ENCODE measurements around the gene SSC5D. TPM values are rescaled to one million over a fixed set of nuclear protein-coding genes. Genes with fewer than 3 reads are reported as not detected.

Gene SSC5D
- total RNA-seq, 1 donor: 77.4 TPM

- Histone ChIP-seq H3K79me2 (ENCODE audit: insufficient read depth, low read length) (peaks cover 9% of the 10 kb centered on the region), H3K4me3 (ENCODE audit: insufficient read depth, low read length) (no peak overlapping the region), H3K9me3 (ENCODE audit: low read depth, low read length) (no peaks in the 10 kb centered on the region), H3K36me3 (ENCODE audit: insufficient read depth, low read length) (no peaks in the 10 kb centered on the region), H3K4me2 (ENCODE audit: insufficient read depth, low read length) (no peak overlapping the region), H3K4me1 (ENCODE audit: insufficient read depth, low read length) (peaks cover 32% of the 10 kb centered on the region), H4K20me1 (ENCODE audit: insufficient read depth, low read length) (no peaks in the 10 kb centered on the region), H3K27ac (ENCODE audit: low read depth, low read length) (peak overlapping the region; percentile 85), H3K27me3 (ENCODE audit: insufficient read depth, low read length) (no peaks in the 10 kb centered on the region), H2AFZ (ENCODE audit: low read length) (no peak overlapping the region)
- TF ChIP-seq CTCF (IDR thresholded peaks at IDR 0.05; ENCODE audit: extremely low read depth, low read depth, low read length): no peak
- peak; percentile 90 for DNase-seq (ENCODE audit: insufficient read length, low spot score, missing footprints)
These were observed 14.8 kb upstream of the SSC5D start for GRCh38 chr19:55473225-55474012.

DNA sequence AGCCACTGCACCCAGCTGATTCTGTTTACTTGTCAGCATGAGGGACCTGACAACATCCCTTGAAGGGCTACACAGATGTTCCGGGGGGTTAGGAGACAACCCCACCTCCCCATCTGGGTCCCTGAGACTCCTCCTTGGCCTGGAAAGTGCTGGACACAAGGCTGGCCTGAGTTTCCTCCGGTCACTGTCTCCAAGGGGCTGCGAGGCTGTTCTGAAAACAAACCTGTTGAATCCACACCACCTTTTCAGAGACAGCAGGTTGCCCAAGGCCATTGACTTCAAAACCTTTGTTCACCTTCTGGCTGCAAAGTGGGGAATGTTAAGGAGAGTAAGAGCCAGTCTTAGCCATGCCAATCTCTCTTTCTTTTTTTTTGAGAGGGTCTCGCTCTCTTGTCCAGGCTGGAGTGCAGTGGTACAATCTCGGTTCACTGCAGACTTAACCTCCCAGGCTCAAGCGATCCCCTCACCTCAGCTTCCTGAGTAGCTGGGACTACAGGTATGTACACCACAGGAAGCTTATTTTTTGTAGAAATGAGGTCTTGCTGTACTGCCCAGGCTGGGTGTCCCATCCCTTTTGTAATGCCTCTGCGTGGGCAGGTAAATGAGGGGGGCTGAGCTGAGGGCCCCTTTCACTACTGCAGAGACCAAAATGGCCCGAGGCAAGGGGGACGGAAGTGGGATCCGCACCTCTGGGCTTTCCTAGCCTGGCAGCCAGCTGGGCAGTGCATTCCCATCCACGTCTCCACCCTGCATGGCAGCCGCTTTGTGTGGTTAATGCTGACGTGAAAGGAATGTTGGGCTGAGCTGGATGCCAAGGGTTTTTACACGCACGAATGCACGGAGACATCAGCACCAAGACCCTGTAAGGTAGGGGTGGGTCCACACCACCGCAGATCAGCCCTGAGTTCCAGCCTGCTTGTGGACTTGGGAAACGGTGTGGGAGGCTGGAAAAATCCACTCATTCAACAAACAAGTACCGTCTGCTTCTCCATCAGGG lies 13.7 kb upstream of the SSC5D start:
- TF ChIP-seq CTCF (IDR thresholded peaks at IDR 0.05; ENCODE audit: extremely low read depth, low read depth, low read length): no peak
- H3K79me2 ChIP-seq (ENCODE audit: insufficient read depth, low read length): peaks cover 20% of the 10 kb centered on the region
- H2AFZ ChIP-seq (ENCODE audit: low read length): peak overlapping the region; percentile 37
- H3K27ac ChIP-seq (ENCODE audit: low read depth, low read length): peak overlapping the region; percentile 85
- no peak for DNase-seq (ENCODE audit: insufficient read length, low spot score, missing footprints)
- no peak overlapping the region for H3K4me3 ChIP-seq (ENCODE audit: insufficient read depth, low read length)
- peaks cover 32% of the 10 kb centered on the region for H3K4me1 ChIP-seq (ENCODE audit: insufficient read depth, low read length)
- H3K9me3 ChIP-seq (ENCODE audit: low read depth, low read length): no peaks in the 10 kb centered on the region
- H3K36me3 ChIP-seq (ENCODE audit: insufficient read depth, low read length): no peaks in the 10 kb centered on the region
- no peaks in the 10 kb centered on the region for H4K20me1 ChIP-seq (ENCODE audit: insufficient read depth, low read length)
- no peaks in the 10 kb centered on the region for H3K27me3 ChIP-seq (ENCODE audit: insufficient read depth, low read length)
- H3K4me2 ChIP-seq (ENCODE audit: insufficient read depth, low read length): no peak overlapping the region

- H3K27me3 ChIP-seq (ENCODE audit: insufficient read depth, low read length): no peaks in the 10 kb centered on the region
- peaks cover 24% of the 10 kb centered on the region for H3K79me2 ChIP-seq (ENCODE audit: insufficient read depth, low read length)
- H3K27ac ChIP-seq (ENCODE audit: low read depth, low read length): peak within 1 kb of the TSS; percentile 85
- no peak for TF ChIP-seq CTCF (IDR thresholded peaks at IDR 0.05; ENCODE audit: extremely low read depth, low read depth, low read length)
- no peaks in the 10 kb centered on the region for H4K20me1 ChIP-seq (ENCODE audit: insufficient read depth, low read length)
- H3K9me3 ChIP-seq (ENCODE audit: low read depth, low read length): no peaks in the 10 kb centered on the region
- peaks cover 32% of the 10 kb centered on the region for H3K4me1 ChIP-seq (ENCODE audit: insufficient read depth, low read length)
- peak; percentile 100 for DNase-seq (ENCODE audit: insufficient read length, low spot score, missing footprints)
- peak within 1 kb of the TSS; percentile 86 for H3K4me3 ChIP-seq (ENCODE audit: insufficient read depth, low read length)
- no peaks in the 10 kb centered on the region for H3K36me3 ChIP-seq (ENCODE audit: insufficient read depth, low read length)
- H3K4me2 ChIP-seq (ENCODE audit: insufficient read depth, low read length): peak within 1 kb of the TSS; percentile 94
- H2AFZ ChIP-seq (ENCODE audit: low read length): peak within 1 kb of the TSS; percentile 97
These were observed 12.0 kb upstream of the SSC5D start, which contains the start of gene ZNF628 for GRCh38 chr19:55476100-55476775. TSS of gene ZNF628 (plus strand) at chr19:55476617. CDS start at chr19:55479911, 3,294 bp downstream.

Measured in osteoblast (primary cell).